ENCODE results near the gene SLC9A9.

Gene SLC9A9

DNA sequence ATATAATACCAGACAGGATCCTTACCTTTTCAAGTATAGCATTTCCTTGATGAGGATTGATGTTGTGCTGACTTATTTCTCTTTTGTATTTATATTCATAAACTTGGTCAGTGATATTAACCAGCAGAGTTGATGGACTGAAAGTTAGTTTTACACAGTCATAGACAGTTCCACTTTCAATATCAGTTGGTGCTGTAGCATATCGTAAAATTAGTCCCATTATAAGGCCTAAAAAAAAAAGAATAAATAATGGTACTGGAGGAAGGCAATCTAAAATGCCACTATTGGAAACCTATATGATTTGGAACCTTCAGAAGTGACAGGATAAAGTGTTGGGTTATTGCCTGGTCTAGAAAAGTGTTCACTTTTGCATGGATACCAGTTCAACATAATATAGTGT, 16.3 kb downstream of the SLC9A9 start:
- TF ChIP-seq, protein P1, sequence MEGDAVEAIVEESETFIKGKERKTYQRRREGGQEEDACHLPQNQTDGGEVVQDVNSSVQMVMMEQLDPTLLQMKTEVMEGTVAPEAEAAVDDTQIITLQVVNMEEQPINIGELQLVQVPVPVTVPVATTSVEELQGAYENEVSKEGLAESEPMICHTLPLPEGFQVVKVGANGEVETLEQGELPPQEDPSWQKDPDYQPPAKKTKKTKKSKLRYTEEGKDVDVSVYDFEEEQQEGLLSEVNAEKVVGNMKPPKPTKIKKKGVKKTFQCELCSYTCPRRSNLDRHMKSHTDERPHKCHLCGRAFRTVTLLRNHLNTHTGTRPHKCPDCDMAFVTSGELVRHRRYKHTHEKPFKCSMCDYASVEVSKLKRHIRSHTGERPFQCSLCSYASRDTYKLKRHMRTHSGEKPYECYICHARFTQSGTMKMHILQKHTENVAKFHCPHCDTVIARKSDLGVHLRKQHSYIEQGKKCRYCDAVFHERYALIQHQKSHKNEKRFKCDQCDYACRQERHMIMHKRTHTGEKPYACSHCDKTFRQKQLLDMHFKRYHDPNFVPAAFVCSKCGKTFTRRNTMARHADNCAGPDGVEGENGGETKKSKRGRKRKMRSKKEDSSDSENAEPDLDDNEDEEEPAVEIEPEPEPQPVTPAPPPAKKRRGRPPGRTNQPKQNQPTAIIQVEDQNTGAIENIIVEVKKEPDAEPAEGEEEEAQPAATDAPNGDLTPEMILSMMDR (IDR thresholded peaks at IDR 0.05; ENCODE audit: low read depth, low read length, missing control alignments): no peak
- DNase-seq (ENCODE audit: extremely low read depth, low read depth): no peak
- no peak overlapping the region for H3K4me3 ChIP-seq (replicated peaks; ENCODE audit: low read depth, low read length)

- TF ChIP-seq, protein P1 (IDR thresholded peaks at IDR 0.05; ENCODE audit: low read depth, low read length, missing control alignments): no peak
- DNase-seq (ENCODE audit: extremely low read depth, low read depth): no peak
- no peak overlapping the region for H3K4me3 ChIP-seq (replicated peaks; ENCODE audit: low read depth, low read length)
These were observed 17.1 kb downstream of the SLC9A9 start for GRCh38 chr3:143831208-143831607.

GRCh38 chr3:143830786-143831185, 17.5 kb downstream of the SLC9A9 start:
- H3K4me3 ChIP-seq (replicated peaks; ENCODE audit: low read depth, low read length): no peak overlapping the region
- no peak for DNase-seq (ENCODE audit: extremely low read depth, low read depth)
- TF ChIP-seq, protein P1 (IDR thresholded peaks at IDR 0.05; ENCODE audit: low read depth, low read length, missing control alignments): no peak

GRCh38 chr3:143830063-143830462, 18.2 kb downstream of the SLC9A9 start:
- TF ChIP-seq, protein P1 (IDR thresholded peaks at IDR 0.05; ENCODE audit: low read depth, low read length, missing control alignments): no peak
- no peak overlapping the region for H3K4me3 ChIP-seq (replicated peaks; ENCODE audit: low read depth, low read length)
- DNase-seq (ENCODE audit: extremely low read depth, low read depth): no peak

- DNase-seq (ENCODE audit: extremely low read depth, low read depth): no peak
- TF ChIP-seq, protein P1 (IDR thresholded peaks at IDR 0.05; ENCODE audit: low read depth, low read length, missing control alignments): no peak
These were observed 20.8 kb downstream of the SLC9A9 start for GRCh38 chr3:143827425-143827824.

GRCh38 chr3:143826296-143826695, 22.0 kb downstream of the SLC9A9 start:
- no peak overlapping the region for H3K4me3 ChIP-seq (replicated peaks; ENCODE audit: low read depth, low read length)
- TF ChIP-seq, protein P1 (IDR thresholded peaks at IDR 0.05; ENCODE audit: low read depth, low read length, missing control alignments): no peak
- no peak for DNase-seq (ENCODE audit: extremely low read depth, low read depth)

More at GRCh38 chr3:143827425-143827824, 20.8 kb downstream of the SLC9A9 start:
- no peak overlapping the region for H3K4me3 ChIP-seq (replicated peaks; ENCODE audit: low read depth, low read length)

DNA sequence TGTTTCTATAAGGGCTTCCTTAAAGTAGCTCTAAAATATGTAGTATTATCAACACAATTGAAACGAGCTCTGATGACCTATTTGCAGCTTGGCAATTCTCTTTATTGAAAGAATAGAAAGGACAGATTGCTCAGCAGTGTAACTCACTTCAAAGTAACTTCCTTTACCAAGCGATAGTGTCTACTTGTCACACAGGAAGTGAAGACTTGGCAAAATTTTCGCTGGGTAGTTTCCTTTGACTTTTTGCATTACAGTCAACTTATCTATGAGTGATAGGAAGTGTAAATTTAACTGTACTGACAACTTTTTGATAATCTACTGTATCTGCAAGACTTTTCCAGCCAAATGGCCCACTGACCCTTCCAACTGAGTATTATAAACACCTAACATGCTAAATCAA, 22.8 kb downstream of the SLC9A9 start:
- no peak overlapping the region for H3K4me3 ChIP-seq (replicated peaks; ENCODE audit: low read depth, low read length)
- TF ChIP-seq, protein P1 (IDR thresholded peaks at IDR 0.05; ENCODE audit: low read depth, low read length, missing control alignments): no peak

More for the DNA sequence above, 22.8 kb downstream of the SLC9A9 start:
- no peak for DNase-seq (ENCODE audit: extremely low read depth, low read depth)

Measured in HFF-Myc (cell line).